Left renal pelvis (tissue), 4 donors: ENCODE data around the gene TMEM167A. TPM values are rescaled to one million over a fixed set of nuclear protein-coding genes. Genes with fewer than 3 reads are reported as not detected.

Experiments
- DNase-seq, 4 donors: peaks; one replicate each; pipeline ENCODE4 v3.0.0-alpha.2; 2013; ENCODE audit warnings: low read depth in 4 of 4, low spot score in 3 of 4
- polyA plus RNA-seq, 4 donors: library from polyadenylated mRNA; unstranded; fragments of 120-200 nt; gene quantifications; one replicate each; pipeline ENCODE4 v1.2.1, GENCODE V29; 2013; ENCODE audit not compliant: insufficient read length in 4 of 4

The TMEM167A gene
- polyA plus RNA-seq, 4 donors = 96.7 to 144 (median 107) TPM

DNA sequence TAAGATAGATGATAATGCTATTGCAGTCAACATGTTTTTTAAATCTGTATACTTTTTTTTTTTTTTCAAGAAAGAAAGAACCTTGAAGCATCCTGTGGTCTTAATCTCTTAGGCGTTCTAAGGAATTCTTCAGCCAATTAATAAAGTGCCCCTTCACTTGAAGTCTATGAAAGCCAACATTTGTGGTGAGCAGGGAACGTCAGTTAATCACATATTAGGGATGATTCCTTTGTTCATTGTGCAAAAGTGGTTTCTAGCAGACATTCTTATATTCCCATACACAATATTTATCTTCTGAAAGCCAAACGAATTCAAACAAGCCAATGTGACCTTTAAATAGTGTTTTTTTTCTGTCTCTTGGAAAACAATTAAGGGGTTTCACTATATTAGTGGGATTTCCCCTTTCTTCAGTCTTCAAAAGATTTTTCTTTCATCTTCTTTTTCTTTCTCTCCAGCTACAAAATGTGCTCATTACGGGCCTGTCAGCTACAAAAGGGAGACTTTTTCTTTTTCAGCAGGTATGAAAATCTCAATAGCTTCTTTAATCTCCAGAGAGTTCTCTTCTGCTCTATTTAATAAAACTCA, 40.1 kb downstream of the TMEM167A start:
- DNase-seq = no peak

- no peak for DNase-seq
Measured at GRCh38 chr5:83035373-83036100, 41.7 kb downstream of the TMEM167A start.

GRCh38 chr5:83034528-83035207, 42.5 kb downstream of the TMEM167A start:
- no peak for DNase-seq

- no peak for DNase-seq
Measured at GRCh38 chr5:83034036-83034435, 43.2 kb downstream of the TMEM167A start.

- no peak for DNase-seq
Measured at GRCh38 chr5:83031381-83031780, 45.8 kb downstream of the TMEM167A start.

DNA sequence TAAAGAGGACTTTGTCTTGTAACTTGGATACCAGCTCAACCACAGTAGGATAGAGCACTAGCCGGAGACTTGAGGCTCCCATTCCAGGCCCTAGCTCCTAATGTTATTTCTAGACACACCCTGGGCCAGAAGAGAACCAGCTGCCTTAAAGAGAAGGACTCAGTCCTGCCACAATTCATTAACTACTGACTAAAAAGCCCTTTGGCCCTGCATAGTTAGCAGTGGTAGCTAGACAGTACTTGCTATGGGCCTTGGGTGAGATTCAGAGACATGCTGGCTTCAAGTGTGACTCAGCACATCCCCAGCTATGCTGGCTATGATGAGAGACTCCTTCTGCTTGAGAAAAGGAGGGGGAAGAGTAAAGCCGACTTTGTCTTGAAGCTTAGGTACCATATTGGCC, 47.3 kb downstream of the TMEM167A start:
- no peak for DNase-seq

GRCh38 chr5:83026930-83027687, 50.1 kb downstream of the TMEM167A start:
- DNase-seq = no peak

DNA sequence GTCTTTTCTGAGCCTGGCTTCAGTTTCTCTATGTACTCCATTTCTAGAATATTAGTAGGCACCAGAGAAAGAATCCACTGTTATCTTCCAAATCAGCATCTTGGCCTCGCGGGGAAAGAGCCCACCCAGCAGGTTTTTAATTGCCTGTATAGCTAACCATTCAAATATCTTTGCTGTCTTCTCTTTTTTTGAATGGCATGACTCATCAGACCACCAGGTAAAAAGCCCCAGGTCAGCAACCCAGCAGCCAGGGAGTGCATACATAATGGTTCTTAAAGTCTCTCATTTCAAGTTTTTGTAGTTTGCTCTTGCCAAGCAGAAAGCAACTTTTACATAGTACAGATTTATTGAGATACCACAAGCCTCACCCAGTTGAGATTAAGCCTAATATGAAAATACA, 50.7 kb downstream of the TMEM167A start:
- DNase-seq = no peak

DNA sequence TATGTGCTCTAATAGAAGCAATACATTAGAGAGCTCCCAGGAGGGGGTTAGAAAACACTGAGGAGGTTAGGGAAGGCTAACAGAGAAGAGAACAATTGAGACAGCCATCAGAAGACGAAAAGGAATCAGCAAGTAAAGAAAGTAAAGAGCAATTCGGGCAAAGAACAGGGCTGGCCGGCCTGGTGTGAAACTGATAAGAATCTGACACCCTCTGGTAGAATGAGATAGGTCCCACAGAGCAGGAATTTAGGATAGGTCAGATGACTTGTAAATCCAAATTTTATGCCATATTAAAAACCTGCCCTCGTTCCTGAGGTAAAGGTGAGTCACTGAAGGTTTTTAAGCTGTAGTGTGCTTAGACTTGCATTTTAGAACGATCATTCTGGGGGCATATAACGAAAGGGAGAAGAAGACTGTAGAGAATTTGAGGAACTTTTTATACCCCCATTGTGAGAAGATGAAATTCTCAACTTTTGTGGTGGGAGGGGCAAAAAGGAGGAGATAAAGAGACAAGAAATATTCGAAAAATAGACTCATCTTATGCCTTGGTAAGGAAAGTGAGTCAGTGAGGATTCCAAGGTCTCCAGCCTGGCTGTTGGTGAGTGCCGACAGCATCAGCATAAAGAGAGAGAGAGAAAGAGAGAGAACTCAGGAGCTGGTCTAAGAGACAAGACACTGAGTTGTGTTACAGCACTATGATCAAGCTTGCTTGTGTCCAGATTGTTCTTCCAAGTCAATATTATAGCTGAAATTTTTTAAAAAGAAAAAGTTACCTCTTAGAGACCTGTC, 51.3 kb downstream of the TMEM167A start:
- no peak for DNase-seq

GRCh38 chr5:83022334-83022733, 54.9 kb downstream of the TMEM167A start:
- no peak for DNase-seq

DNA sequence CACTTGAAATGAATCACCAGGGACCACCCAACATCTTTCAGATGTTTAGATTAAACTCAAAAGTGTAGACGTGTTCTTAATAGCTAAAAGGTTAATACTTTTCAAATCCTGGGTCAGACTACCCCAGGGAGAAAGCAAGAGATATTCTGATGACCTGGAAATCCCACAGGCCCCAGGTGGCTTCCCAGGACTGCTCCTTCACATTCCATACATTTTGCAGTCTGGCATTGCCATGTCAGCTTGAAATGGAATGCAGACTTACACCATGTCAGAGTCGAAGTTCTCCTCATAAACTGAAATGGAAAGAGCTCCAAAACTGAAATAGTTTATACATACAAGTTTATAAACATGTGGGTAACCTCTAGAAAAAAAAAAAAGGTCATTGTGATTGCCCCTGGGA, 61.5 kb downstream of the TMEM167A start:
- no peak for DNase-seq

DNA sequence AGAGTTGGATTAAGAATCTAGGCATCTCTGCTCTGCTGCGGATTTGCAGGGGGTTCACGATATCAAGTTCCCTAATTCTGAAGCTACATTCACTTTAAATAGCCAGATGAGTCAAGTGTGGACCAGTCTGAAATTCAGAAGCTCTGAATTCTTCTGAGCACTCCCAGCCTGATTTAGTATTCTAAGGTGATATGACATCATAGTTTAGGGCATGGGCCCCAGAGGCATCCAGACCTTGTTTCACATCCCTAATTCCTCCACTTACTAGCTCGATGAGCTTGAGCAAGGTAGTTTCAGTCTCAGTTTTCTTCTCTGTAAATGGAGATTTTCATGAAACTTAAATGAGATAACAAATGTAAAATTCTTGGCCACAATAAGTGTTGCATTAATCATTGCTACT, 65.2 kb downstream of the TMEM167A start:
- DNase-seq = no peak

DNA sequence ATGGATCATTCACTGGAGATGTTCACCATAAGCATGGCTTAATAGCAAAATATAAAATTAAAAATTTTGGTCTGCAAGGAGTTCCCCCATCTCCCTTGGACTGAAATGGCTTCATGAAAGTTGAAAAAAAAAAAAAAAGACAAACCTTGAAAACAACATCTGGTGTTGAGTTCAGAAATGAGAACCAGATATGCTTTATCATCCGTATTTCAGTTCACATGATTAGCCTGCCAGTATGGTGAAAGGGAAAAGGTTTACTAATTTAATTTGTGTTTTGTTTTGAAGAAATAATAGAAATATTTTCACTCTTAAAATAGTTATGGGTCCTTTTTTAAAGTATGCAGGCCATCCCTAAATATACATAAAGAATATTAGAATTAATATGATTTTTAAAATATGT, 67.8 kb downstream of the TMEM167A start:
- no peak for DNase-seq

- DNase-seq = no peak
Measured at GRCh38 chr5:83007755-83008154, 69.4 kb downstream of the TMEM167A start.

DNA sequence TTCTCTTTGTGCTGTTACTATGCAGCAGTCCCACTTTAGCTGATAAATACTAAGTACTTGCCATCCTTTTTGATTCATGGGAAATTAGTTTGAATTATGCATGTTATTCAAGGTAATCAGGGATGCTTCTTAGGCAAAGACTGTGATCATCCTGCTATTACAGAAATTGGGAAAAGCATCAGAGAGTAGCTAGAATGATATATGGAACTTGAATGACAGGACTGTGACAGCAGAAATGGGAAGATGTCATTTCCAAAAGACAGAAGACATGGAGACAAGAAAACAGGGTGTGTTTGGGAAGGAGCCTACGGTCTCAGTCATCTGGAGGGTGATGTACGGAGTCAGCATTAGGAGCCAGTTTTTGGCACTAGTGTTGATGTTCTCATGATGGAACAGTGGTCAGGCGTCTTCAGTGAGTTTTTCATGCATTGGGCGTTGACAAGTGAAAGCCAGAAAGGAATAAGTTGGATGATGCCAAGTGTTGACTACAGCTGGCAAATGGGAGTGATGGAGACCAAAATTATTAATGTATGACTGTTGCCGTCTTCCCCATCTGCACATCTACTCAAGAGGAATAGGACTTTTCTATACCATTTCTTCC, 70.4 kb downstream of the TMEM167A start:
- no peak for DNase-seq

DNA sequence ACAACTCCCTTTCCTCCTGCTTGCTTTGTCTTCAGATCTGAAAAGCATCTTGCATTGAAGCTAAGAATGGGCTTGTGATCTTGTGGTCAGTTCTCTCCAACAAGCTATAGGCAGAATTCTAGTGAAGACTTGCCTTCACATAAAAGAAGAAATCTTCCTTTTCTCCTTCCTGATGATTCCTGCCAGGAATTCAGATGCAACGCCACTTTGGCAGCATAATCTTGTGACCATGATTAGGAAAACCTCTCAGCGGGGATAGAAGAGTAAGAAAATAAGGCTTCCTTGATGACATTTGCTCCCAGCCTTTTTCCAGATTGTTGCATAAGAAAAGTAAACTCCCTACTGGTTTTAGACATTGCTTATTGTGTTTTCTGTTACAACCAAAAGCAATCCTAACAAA, 73.4 kb downstream of the TMEM167A start:
- no peak for DNase-seq
